HS-27A (cell line): ENCODE results near the gene ARHGAP45.
A peak's percentile ranks its signal among the peaks of the same experiment; 100 is the strongest.
"Not testable (repeated sequence)": the region's sequence is repeated elsewhere in the genome, so short reads cannot be mapped to it uniquely, and the experiment has no call there.

Source experiments
- DNase-seq: peaks from one replicate; pipeline ENCODE4 v3.0.0-alpha.2; 2012; ENCODE audit warnings: low read depth, missing footprints

ARHGAP45 gene

GRCh38 chr19:1066748-1067340, at the start of gene ARHGAP45:
TSS of gene ARHGAP45 (plus strand) at chr19:1067167. CDS start at chr19:1067406, 239 bp downstream.
- DNase-seq = no peak

- no peak for DNase-seq
These were observed 49.1 kb upstream of the ARHGAP45 start for GRCh38 chr19:1017906-1018305.

GRCh38 chr19:1018393-1018792, 48.6 kb upstream of the ARHGAP45 start:
- no peak for DNase-seq

- DNase-seq = no peak
These were observed 47.9 kb upstream of the ARHGAP45 start for GRCh38 chr19:1018932-1019615.

GRCh38 chr19:1019616-1019961, 47.4 kb upstream of the ARHGAP45 start:
- no peak for DNase-seq

GRCh38 chr19:1019980-1020867, 46.7 kb upstream of the ARHGAP45 start:
- no peak for DNase-seq

- peak; percentile 91 for DNase-seq
These were observed 46.0 kb upstream of the ARHGAP45 start, which contains the start of gene TMEM259 for GRCh38 chr19:1020868-1021425. TSS of gene TMEM259 (minus strand) at chr19:1021123. CDS start at chr19:1020996, 127 bp downstream.

- DNase-seq = not testable (repeated sequence)
These were observed 43.1 kb upstream of the ARHGAP45 start for GRCh38 chr19:1023883-1024188.

- DNase-seq = not testable (repeated sequence)
These were observed 41.9 kb upstream of the ARHGAP45 start for GRCh38 chr19:1025080-1025479.

GRCh38 chr19:1025960-1026782, 40.8 kb upstream of the ARHGAP45 start, which contains the start of gene CNN2:
TSS of gene CNN2 (plus strand) at chr19:1026608. CDS start at chr19:1026662, 54 bp downstream.
- DNase-seq = no peak

GRCh38 chr19:1026783-1027649, 40.0 kb upstream of the ARHGAP45 start:
- DNase-seq = no peak

- DNase-seq = no peak
These were observed 39.3 kb upstream of the ARHGAP45 start for GRCh38 chr19:1027650-1028061.

GRCh38 chr19:1028062-1028926, 38.7 kb upstream of the ARHGAP45 start:
- peak; percentile 86 for DNase-seq

- DNase-seq = no peak
These were observed 34.6 kb upstream of the ARHGAP45 start for GRCh38 chr19:1032264-1032867.

- DNase-seq = no peak
These were observed 30.9 kb upstream of the ARHGAP45 start for GRCh38 chr19:1035998-1036621.

GRCh38 chr19:1037621-1038064, 29.3 kb upstream of the ARHGAP45 start:
- DNase-seq = no peak

GRCh38 chr19:1038978-1039645, 27.9 kb upstream of the ARHGAP45 start:
- DNase-seq = no peak
